Ishikawa (cell line): ENCODE measurements around the gene DYRK3.

Source experiments
- CEBPB ChIP-seq: IDR thresholded peaks from 2 replicates; pipeline ENCODE4 v1.6.1; 2012
- CREB1 ChIP-seq: IDR thresholded peaks from 2 replicates; pipeline ENCODE4 v1.6.1; 2012; ENCODE audit warnings: low read depth
- EGR1 ChIP-seq: IDR thresholded peaks from 2 replicates; pipeline ENCODE4 v1.6.1; 2012
- EP300 ChIP-seq: IDR thresholded peaks from 2 replicates; pipeline ENCODE4 v1.6.1; 2012; ENCODE audit warnings: borderline replicate concordance
- FOXM1 ChIP-seq: IDR thresholded peaks from 2 replicates; pipeline ENCODE4 v1.6.1; 2012; ENCODE audit warnings: low read depth, borderline replicate concordance
- MAX ChIP-seq: IDR thresholded peaks from 2 replicates; pipeline ENCODE4 v1.6.1; 2012
- NFIC ChIP-seq: IDR thresholded peaks from 2 replicates; pipeline ENCODE4 v1.6.1; 2012
- RAD21 ChIP-seq: IDR thresholded peaks from 2 replicates; pipeline ENCODE4 v1.6.1; 2012; ENCODE audit warnings: low read depth
- TAF1 ChIP-seq: IDR thresholded peaks from 2 replicates; pipeline ENCODE4 v1.6.1; 2012; ENCODE audit warnings: low read depth, mild to moderate bottlenecking
- TCF12 ChIP-seq: IDR thresholded peaks from 2 replicates; pipeline ENCODE4 v1.6.1; 2012; ENCODE audit warnings: low read depth
- TEAD4 ChIP-seq: IDR thresholded peaks from 2 replicates; pipeline ENCODE4 v1.6.1; 2012
- USF1 ChIP-seq: IDR thresholded peaks from 2 replicates; pipeline ENCODE4 v1.6.1; 2012
- YY1 ChIP-seq: IDR thresholded peaks from 2 replicates; pipeline ENCODE4 v1.6.1; 2012; ENCODE audit warnings: low read depth
- ZBTB7A ChIP-seq: IDR thresholded peaks from 2 replicates; pipeline ENCODE4 v1.6.1; 2012; ENCODE audit warnings: low read depth
- TF ChIP-seq, protein P1 (sequence below): IDR thresholded peaks from 2 replicates; pipeline ENCODE4 v1.6.1; 2012; ENCODE audit warnings: low read depth, mild to moderate bottlenecking

Gene DYRK3

GRCh38 chr1:206636671-206637070 lies 1.3 kb downstream of the DYRK3 start:
- TF ChIP-seq EGR1, result no peak
- no peak for TF ChIP-seq CEBPB
- no peak for TF ChIP-seq TAF1
- no peak for TF ChIP-seq CREB1

DNA sequence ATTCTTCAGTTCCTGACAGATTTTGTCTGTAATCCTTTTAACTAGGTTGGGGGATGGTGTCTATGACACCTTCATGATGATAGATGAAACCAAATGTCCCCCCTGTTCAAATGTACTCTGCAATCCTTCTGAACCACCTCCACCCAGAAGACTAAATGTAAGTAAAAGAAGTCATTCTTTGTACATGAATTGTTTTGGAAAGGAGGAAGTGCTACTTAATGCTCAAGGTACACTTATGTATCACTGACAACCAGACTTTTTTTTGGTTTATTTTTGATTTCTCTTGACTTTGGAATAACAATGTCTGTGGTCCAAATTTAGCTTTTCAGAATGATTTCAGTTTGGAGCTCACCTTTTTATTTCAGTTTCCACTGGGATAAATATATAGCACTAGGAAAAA lies 2.3 kb downstream of the DYRK3 start:
- TF ChIP-seq, protein P1, sequence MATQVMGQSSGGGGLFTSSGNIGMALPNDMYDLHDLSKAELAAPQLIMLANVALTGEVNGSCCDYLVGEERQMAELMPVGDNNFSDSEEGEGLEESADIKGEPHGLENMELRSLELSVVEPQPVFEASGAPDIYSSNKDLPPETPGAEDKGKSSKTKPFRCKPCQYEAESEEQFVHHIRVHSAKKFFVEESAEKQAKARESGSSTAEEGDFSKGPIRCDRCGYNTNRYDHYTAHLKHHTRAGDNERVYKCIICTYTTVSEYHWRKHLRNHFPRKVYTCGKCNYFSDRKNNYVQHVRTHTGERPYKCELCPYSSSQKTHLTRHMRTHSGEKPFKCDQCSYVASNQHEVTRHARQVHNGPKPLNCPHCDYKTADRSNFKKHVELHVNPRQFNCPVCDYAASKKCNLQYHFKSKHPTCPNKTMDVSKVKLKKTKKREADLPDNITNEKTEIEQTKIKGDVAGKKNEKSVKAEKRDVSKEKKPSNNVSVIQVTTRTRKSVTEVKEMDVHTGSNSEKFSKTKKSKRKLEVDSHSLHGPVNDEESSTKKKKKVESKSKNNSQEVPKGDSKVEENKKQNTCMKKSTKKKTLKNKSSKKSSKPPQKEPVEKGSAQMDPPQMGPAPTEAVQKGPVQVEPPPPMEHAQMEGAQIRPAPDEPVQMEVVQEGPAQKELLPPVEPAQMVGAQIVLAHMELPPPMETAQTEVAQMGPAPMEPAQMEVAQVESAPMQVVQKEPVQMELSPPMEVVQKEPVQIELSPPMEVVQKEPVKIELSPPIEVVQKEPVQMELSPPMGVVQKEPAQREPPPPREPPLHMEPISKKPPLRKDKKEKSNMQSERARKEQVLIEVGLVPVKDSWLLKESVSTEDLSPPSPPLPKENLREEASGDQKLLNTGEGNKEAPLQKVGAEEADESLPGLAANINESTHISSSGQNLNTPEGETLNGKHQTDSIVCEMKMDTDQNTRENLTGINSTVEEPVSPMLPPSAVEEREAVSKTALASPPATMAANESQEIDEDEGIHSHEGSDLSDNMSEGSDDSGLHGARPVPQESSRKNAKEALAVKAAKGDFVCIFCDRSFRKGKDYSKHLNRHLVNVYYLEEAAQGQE, result no peak
- no peak for TF ChIP-seq FOXM1
- no peak for TF ChIP-seq EGR1
- no peak for TF ChIP-seq USF1
- TF ChIP-seq EP300, result no peak

DNA sequence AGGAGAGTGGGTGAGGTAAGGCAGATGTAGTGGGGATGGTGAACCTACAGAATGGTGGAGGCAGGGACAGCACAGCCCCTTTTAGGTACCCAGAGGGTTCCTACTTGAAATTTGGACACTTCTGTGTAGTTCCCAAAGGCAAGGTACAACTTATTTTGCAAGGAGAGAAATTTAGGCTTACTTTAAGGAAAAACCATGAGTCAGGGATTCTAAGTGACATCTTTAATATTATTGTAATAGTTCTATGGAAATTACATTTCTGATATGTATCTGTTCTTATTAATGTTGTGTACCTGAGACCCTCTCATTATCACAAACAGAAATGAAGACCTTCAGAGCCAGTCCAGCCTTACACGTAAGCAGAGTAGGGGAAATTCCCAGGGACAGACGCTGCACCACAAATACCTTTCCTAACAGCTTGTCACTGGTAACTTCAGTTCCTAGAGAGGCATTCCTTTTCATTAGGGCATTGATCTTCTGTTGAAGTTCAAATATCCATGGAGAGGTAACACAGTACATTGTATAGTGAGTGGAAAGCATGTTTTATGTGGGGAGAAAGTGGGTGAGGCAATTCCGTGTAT lies 7.9 kb downstream of the DYRK3 start:
- TF ChIP-seq EGR1, result no peak
- TF ChIP-seq, protein P1, result no peak
- TF ChIP-seq ZBTB7A, result no peak
- no peak for TF ChIP-seq NFIC
- TF ChIP-seq CREB1, result no peak
- no peak for TF ChIP-seq TAF1
- TF ChIP-seq TCF12, result no peak
- no peak for TF ChIP-seq MAX
- no peak for TF ChIP-seq EP300
- no peak for TF ChIP-seq USF1
- no peak for TF ChIP-seq RAD21
- TF ChIP-seq TEAD4, result no peak
- no peak for TF ChIP-seq YY1

GRCh38 chr1:206646504-206646903 lies 11.2 kb downstream of the DYRK3 start:
- TF ChIP-seq RAD21, result no peak
- no peak for TF ChIP-seq MAX
- TF ChIP-seq, protein P1, result no peak
- no peak for TF ChIP-seq CREB1

GRCh38 chr1:206647224-206647623 lies 11.9 kb downstream of the DYRK3 start:
- TF ChIP-seq NFIC (no peak), MAX (no peak), USF1 (no peak), EP300 (no peak), TAF1 (no peak), YY1 (no peak), CREB1 (no peak), TEAD4 (no peak), TCF12 (no peak), ZBTB7A (no peak), RAD21 (no peak), EGR1 (no peak), CEBPB (no peak), FOXM1 (no peak)
- TF ChIP-seq, protein P1, result no peak
